Measurements from ENCODE around the gene TSR2.

TSR2 gene, protein sequence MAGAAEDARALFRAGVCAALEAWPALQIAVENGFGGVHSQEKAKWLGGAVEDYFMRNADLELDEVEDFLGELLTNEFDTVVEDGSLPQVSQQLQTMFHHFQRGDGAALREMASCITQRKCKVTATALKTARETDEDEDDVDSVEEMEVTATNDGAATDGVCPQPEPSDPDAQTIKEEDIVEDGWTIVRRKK

DNA sequence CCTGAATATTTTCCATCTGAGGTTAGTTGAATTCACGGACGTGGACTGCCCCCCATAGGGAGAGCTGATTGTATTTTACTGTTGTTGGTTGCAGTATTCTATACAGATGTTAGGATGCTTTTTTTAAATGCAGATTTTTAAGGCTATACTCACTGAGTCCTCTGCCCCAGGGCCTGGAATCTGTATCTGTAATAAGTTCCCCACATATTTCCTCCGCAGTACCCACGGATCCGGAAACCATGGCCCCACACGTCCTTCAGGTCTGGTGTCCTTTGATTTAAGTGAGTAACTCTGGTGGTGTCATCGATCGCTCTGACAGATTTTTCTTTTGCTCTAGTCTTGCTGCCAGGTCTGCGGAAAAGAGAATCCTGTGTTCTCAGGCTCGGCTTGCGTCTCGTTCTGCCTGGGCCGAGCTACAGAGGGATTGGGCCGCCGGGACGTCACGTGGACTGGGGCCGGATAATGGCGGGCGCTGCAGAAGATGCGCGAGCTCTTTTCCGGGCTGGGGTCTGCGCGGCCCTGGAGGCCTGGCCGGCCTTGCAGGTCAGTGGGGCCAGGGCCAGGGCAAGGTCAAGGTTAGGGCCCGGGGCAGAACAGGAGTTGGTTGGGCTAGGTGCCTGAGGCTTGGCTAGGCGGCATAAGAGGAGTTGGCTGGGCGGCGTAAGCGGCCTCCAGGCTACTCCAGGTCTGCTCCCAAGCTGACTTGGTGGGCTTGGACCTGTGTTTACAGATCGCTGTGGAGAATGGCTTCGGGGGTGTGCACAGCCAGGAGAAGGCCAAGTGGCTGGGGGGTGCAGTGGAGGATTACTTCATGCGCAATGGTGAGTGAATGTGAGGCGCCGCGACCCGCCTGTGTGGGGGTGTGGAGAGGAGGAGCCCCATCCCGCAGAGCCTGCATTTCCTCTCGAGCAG is at the start of gene TSR2:
Gene TSR2, plus strand, starts transcription at position 445 of the 912 bp plus-strand sequence. Its CDS starts 18 bp downstream, at position 463.
- ATAC-seq = peak; percentile 98 to 99

- no peak for ATAC-seq
Measured at GRCh38 chrX:54397113-54397512, 43.1 kb upstream of the TSR2 start.

DNA sequence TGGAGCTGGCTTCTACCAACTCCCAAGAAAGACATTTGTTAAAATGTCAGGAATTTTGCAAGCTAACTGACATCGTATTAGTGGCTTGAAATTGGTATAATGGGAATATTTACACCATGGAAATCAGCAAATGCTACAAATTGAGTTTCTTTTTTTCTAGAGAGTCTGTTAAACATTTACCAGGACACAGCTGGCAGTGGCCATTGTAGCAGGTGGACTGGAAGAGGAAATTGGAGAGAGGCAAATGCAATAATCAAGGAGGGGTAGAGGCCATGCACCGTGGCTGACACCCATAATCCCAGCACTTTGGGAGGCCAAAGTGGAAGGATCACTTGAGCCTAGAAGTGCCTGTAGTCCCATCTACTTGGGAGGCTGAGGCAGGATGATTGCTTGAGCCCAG is 32.9 kb upstream of the TSR2 start:
- no peak for ATAC-seq

GRCh38 chrX:54411732-54412131 is 28.5 kb upstream of the TSR2 start:
- ATAC-seq = no peak

- no peak for ATAC-seq
Measured at GRCh38 chrX:54413753-54414152, 26.5 kb upstream of the TSR2 start.

GRCh38 chrX:54415534-54416350 is 24.5 kb upstream of the TSR2 start:
- no peak for ATAC-seq

GRCh38 chrX:54416965-54417364 is 23.2 kb upstream of the TSR2 start:
- ATAC-seq = no peak

GRCh38 chrX:54419559-54420302 is 20.5 kb upstream of the TSR2 start:
- no peak for ATAC-seq

DNA sequence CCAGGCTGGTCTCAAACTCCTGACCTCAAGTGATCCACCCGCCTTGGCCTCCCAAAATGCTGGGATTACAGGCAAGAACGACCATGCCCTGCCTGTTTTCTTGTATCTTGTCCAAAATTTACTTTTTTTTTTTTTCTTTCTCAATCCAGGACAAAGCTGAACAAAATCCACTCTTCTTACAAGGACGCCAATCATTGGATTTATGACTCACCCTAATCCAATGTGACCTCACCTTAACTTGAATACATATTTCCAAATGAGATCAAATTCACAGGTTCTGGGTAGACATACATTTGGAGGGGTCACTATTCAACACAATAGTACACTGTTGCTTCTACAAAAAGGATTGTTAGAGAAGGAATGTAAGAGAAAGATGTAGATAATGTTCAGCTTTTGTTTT is 18.0 kb upstream of the TSR2 start:
- ATAC-seq = no peak

GRCh38 chrX:54423161-54423888 is 16.9 kb upstream of the TSR2 start:
- no peak for ATAC-seq

DNA sequence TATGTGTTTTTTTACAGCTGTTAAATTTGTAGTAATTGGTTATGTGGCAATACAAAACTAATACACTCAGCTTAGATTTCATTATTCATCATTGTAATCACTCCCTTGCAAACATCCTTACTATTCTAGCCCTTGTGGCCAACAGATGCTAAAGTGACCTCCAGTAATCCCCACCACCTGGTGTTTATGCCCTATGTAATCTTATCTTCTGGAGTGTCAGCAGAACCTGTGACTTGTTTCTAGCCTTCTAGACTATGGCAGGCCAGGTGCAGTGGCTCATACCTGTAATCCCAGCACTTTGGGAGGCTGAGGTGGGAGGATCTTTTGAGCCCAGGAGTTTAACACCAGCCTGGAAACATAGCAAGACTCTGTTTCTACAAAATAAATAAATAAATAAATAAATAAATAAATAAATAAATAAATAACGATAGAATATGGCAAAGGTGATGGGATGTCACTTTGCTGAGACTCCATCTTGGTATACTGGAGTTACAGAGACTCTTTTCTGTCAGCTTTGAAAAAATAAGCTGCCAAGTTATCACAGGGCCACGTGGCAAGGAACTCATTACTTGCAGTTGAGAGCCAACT is 12.3 kb upstream of the TSR2 start:
- no peak for ATAC-seq

DNA sequence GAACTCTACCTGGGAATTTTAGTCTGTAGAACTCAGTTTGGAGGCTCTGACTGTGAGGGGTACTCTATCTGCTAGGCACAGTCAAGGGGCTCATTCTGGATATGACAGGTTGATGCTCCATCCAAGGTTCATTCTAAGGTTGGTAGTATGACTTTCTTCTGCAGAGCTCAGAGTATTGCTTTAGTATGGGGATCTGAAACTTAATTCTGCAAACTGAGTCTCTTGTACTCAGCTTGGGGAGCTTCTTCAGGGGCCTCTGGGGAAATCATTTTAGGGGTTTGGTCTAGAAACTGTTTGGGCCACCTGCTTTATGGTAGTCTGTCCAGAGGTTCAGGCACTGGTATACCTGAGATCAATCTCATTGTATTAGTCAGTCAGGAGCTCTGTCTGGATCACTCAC is 9.7 kb upstream of the TSR2 start:
- ATAC-seq = no peak

DNA sequence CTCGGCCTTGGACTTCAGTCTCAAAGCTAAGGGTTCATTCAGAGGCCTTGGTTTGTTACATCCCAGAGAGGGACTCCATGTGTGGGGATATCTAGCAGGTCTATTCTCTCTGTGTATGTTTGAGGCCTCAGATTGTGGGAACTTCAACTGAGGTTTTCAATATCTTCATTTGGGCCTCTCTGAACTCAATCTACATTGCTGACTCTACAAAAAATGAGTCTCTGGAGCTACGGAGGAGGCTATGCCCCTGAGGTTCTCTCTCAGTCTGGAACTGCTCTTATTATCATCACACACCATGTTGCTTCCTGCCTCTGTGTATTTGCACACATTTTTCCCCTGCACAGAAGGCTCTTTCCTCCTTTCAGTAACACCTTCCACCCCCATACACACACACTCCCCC is 5.1 kb upstream of the TSR2 start:
- ATAC-seq = no peak

DNA sequence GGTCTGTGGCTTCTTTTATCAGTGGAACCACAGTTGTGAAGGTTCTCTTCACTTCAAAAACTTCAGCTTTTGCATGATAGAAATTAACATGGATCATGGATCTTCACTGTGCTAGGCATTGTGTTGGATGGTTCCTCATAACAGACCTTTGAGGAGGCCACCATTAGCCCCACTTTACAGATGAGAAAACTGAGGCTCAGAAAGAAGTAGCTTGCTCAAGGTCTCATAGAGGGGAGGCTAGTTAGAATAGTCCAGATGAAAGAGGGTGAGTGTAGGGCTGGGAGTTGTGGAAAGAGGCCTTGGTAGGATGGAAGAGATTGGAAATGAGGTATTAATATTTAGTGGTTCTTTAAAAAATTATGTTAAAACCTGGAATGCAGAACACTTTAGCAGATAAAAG is 2.6 kb downstream of the TSR2 start:
- ATAC-seq = no peak

GRCh38 chrX:54444752-54445151 is 4.5 kb downstream of the TSR2 start:
- no peak for ATAC-seq

DNA sequence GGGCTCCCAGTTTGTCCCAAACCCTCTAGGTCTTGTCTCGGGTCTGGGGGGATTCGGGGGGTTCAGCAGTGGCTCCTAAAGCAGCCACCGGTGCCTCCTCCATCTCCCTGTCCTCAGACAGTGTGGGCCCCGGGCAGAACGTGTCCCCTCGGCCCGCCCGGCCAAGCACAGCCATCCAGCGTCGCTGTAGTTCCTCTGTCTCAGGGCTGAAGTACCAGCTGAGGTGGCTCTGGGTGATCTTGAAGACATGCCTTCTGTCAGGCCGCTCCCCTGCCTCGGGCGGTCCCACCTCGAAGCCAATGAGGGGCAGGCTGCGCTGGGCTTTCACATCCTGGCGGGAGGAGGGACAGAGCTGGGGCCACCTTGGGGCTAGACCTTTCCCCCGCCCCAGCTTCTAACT is 5.9 kb downstream of the TSR2 start:
- ATAC-seq = no peak

GRCh38 chrX:54447461-54447860 is 7.3 kb downstream of the TSR2 start:
- ATAC-seq = no peak

- no peak for ATAC-seq
Measured at GRCh38 chrX:54449929-54450328, 9.7 kb downstream of the TSR2 start.

DNA sequence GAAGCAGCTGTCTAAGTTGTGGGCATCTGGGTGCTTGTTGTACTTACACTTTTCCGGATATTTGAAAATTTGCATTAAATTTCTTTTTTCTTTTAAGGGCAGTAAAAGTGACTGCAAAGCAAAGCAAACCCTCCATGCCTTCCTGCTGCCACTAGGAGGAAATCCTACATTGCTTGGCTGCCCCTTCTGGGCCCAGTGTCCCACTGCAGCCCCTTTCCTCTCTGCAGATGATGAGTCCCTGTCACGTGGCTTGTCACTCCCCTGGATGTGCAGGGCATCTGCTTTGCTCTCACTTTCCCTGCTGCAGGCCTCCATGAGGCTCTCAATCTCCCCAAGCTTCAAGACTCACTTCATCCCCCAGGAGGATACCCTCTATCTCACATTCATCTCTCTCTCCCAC is 12.7 kb downstream of the TSR2 start:
- no peak for ATAC-seq

- no peak for ATAC-seq
Measured at GRCh38 chrX:54470054-54470760, 30.0 kb downstream of the TSR2 start.
